ENCODE results near the gene RAPH1. TPM values are rescaled to one million over a fixed set of nuclear protein-coding genes. Genes with fewer than 3 reads are reported as not detected.
"Not testable (repeated sequence)": the region's sequence is repeated elsewhere in the genome, so short reads cannot be mapped to it uniquely, and the experiment has no call there.

RAPH1 gene
- total RNA-seq, 1 experiment from 2014 or later, result 15.4 TPM

- H3K36me3 ChIP-seq, result no peaks in the 10 kb centered on the region
- no peaks in the 10 kb centered on the region for H3K4me1 ChIP-seq (replicated peaks)
- no peaks in the 10 kb centered on the region for H3K27me3 ChIP-seq (replicated peaks)
- H3K27ac ChIP-seq, result no peak overlapping the region
- H3K9me3 ChIP-seq (replicated peaks), result no peaks in the 10 kb centered on the region
- DNase-seq (ENCODE audit: low read depth in 1 of 2, low spot score in 2 of 2), result no peak
- no peak overlapping the region for H3K4me3 ChIP-seq
These were observed 32.6 kb upstream of the RAPH1 start for GRCh38 chr2:203567691-203568090.

GRCh38 chr2:203566161-203566560, 31.1 kb upstream of the RAPH1 start:
- Histone ChIP-seq H3K27ac (no peak overlapping the region), H3K4me3 (no peak overlapping the region), H3K4me1 (replicated peaks) (no peaks in the 10 kb centered on the region), H3K36me3 (no peaks in the 10 kb centered on the region), H3K9me3 (replicated peaks) (no peaks in the 10 kb centered on the region), H3K27me3 (replicated peaks) (no peaks in the 10 kb centered on the region)
- no peak for DNase-seq (ENCODE audit: low read depth in 1 of 2, low spot score in 2 of 2)

GRCh38 chr2:203565076-203565475, 30.0 kb upstream of the RAPH1 start:
- no peak for DNase-seq (ENCODE audit: low read depth in 1 of 2, low spot score in 2 of 2)
- no peaks in the 10 kb centered on the region for H3K4me1 ChIP-seq (replicated peaks)
- H3K27ac ChIP-seq, result no peak overlapping the region
- H3K4me3 ChIP-seq, result no peak overlapping the region
- H3K27me3 ChIP-seq (replicated peaks), result no peaks in the 10 kb centered on the region
- H3K9me3 ChIP-seq (replicated peaks), result no peaks in the 10 kb centered on the region
- no peaks in the 10 kb centered on the region for H3K36me3 ChIP-seq

GRCh38 chr2:203562268-203562667, 27.2 kb upstream of the RAPH1 start:
- Histone ChIP-seq H3K27ac (no peak overlapping the region), H3K9me3 (replicated peaks) (no peaks in the 10 kb centered on the region), H3K27me3 (replicated peaks) (no peaks in the 10 kb centered on the region), H3K4me1 (replicated peaks) (no peaks in the 10 kb centered on the region), H3K4me3 (no peak overlapping the region), H3K36me3 (no peaks in the 10 kb centered on the region)
- no peak for DNase-seq (ENCODE audit: low read depth in 1 of 2, low spot score in 2 of 2)

GRCh38 chr2:203559641-203560040, 24.5 kb upstream of the RAPH1 start:
- Histone ChIP-seq H3K27ac (no peak overlapping the region), H3K4me1 (replicated peaks) (no peaks in the 10 kb centered on the region), H3K9me3 (replicated peaks) (no peaks in the 10 kb centered on the region), H3K36me3 (no peaks in the 10 kb centered on the region), H3K4me3 (no peak overlapping the region), H3K27me3 (replicated peaks) (no peaks in the 10 kb centered on the region)
- no peak for DNase-seq (ENCODE audit: low read depth in 1 of 2, low spot score in 2 of 2)

- Histone ChIP-seq H3K36me3 (no peaks in the 10 kb centered on the region), H3K27ac (no peak overlapping the region), H3K4me3 (no peak overlapping the region), H3K4me1 (replicated peaks) (no peaks in the 10 kb centered on the region), H3K27me3 (replicated peaks) (no peaks in the 10 kb centered on the region), H3K9me3 (replicated peaks) (no peaks in the 10 kb centered on the region)
- DNase-seq (ENCODE audit: low read depth in 1 of 2, low spot score in 2 of 2), result no peak
These were observed 18.7 kb upstream of the RAPH1 start for GRCh38 chr2:203553784-203554183.

GRCh38 chr2:203551778-203552177, 16.7 kb upstream of the RAPH1 start:
- H3K4me3 ChIP-seq, result no peak overlapping the region

GRCh38 chr2:203550266-203550665, 15.2 kb upstream of the RAPH1 start:
- H3K27ac ChIP-seq, result no peak overlapping the region
- no peak overlapping the region for H3K4me3 ChIP-seq
- no peaks in the 10 kb centered on the region for H3K4me1 ChIP-seq (replicated peaks)
- H3K9me3 ChIP-seq (replicated peaks), result no peaks in the 10 kb centered on the region
- no peaks in the 10 kb centered on the region for H3K27me3 ChIP-seq (replicated peaks)
- no peak for DNase-seq (ENCODE audit: low read depth in 1 of 2, low spot score in 2 of 2)
- no peaks in the 10 kb centered on the region for H3K36me3 ChIP-seq

More at GRCh38 chr2:203551778-203552177, 16.7 kb upstream of the RAPH1 start:
- H3K36me3 ChIP-seq, result no peaks in the 10 kb centered on the region
- no peaks in the 10 kb centered on the region for H3K9me3 ChIP-seq (replicated peaks)
- no peak for DNase-seq (ENCODE audit: low read depth in 1 of 2, low spot score in 2 of 2)
- no peak overlapping the region for H3K27ac ChIP-seq
- no peaks in the 10 kb centered on the region for H3K4me1 ChIP-seq (replicated peaks)
- no peaks in the 10 kb centered on the region for H3K27me3 ChIP-seq (replicated peaks)

- no peak overlapping the region for H3K27ac ChIP-seq
- no peak for DNase-seq (ENCODE audit: low read depth in 1 of 2, low spot score in 2 of 2)
- H3K4me3 ChIP-seq, result no peak overlapping the region
- H3K27me3 ChIP-seq (replicated peaks), result no peaks in the 10 kb centered on the region
- no peaks in the 10 kb centered on the region for H3K4me1 ChIP-seq (replicated peaks)
- H3K36me3 ChIP-seq, result no peaks in the 10 kb centered on the region
- H3K9me3 ChIP-seq (replicated peaks), result no peaks in the 10 kb centered on the region
These were observed 14.3 kb upstream of the RAPH1 start for GRCh38 chr2:203549406-203549805.

GRCh38 chr2:203548887-203549286, 13.8 kb upstream of the RAPH1 start:
- no peak overlapping the region for H3K4me3 ChIP-seq
- H3K27ac ChIP-seq, result no peak overlapping the region
- H3K36me3 ChIP-seq, result no peaks in the 10 kb centered on the region
- no peak for DNase-seq (ENCODE audit: low read depth in 1 of 2, low spot score in 2 of 2)
- no peaks in the 10 kb centered on the region for H3K9me3 ChIP-seq (replicated peaks)
- no peaks in the 10 kb centered on the region for H3K27me3 ChIP-seq (replicated peaks)
- H3K4me1 ChIP-seq (replicated peaks), result no peaks in the 10 kb centered on the region

- H3K36me3 ChIP-seq, result no peaks in the 10 kb centered on the region
- DNase-seq (ENCODE audit: low read depth in 1 of 2, low spot score in 2 of 2), result no peak
- H3K9me3 ChIP-seq (replicated peaks), result no peaks in the 10 kb centered on the region
- no peaks in the 10 kb centered on the region for H3K27me3 ChIP-seq (replicated peaks)
- H3K4me1 ChIP-seq (replicated peaks), result no peaks in the 10 kb centered on the region
- no peak overlapping the region for H3K27ac ChIP-seq
- H3K4me3 ChIP-seq, result no peak overlapping the region
These were observed 12.3 kb upstream of the RAPH1 start for GRCh38 chr2:203547356-203547755.

GRCh38 chr2:203544402-203544801, 9.3 kb upstream of the RAPH1 start:
- Histone ChIP-seq H3K4me1 (replicated peaks) (no peaks in the 10 kb centered on the region), H3K4me3 (no peak overlapping the region), H3K27me3 (replicated peaks) (no peaks in the 10 kb centered on the region), H3K36me3 (no peaks in the 10 kb centered on the region), H3K9me3 (replicated peaks) (no peaks in the 10 kb centered on the region), H3K27ac (no peak overlapping the region)
- DNase-seq (ENCODE audit: low read depth in 1 of 2, low spot score in 2 of 2), result no peak

- no peak for DNase-seq (ENCODE audit: low read depth in 1 of 2, low spot score in 2 of 2)
- Histone ChIP-seq H3K27me3 (replicated peaks) (no peaks in the 10 kb centered on the region), H3K4me1 (replicated peaks) (no peaks in the 10 kb centered on the region), H3K36me3 (no peaks in the 10 kb centered on the region), H3K27ac (no peak overlapping the region), H3K9me3 (replicated peaks) (no peaks in the 10 kb centered on the region), H3K4me3 (no peak overlapping the region)
These were observed 8.8 kb upstream of the RAPH1 start for GRCh38 chr2:203543898-203544328.

- not testable (repeated sequence) for H3K27ac ChIP-seq; H3K4me1 ChIP-seq (replicated peaks); H3K9me3 ChIP-seq (replicated peaks); H3K36me3 ChIP-seq; H3K4me3 ChIP-seq; H3K27me3 ChIP-seq (replicated peaks); DNase-seq (ENCODE audit: low read depth in 1 of 2, low spot score in 2 of 2)
These were observed 5.5 kb upstream of the RAPH1 start for GRCh38 chr2:203540598-203540997.

GRCh38 chr2:203538237-203538636, 3.1 kb upstream of the RAPH1 start:
- not testable (repeated sequence) for DNase-seq (ENCODE audit: low read depth in 1 of 2, low spot score in 2 of 2); H3K27me3 ChIP-seq (replicated peaks); H3K27ac ChIP-seq; H3K4me3 ChIP-seq; H3K9me3 ChIP-seq (replicated peaks)
- Histone ChIP-seq H3K36me3 (peaks cover 10% of the 10 kb centered on the region), H3K4me1 (replicated peaks) (peaks cover 15% of the 10 kb centered on the region)
